Inflammatory macrophage treated with lipopolysaccharide for 1 hour (primary cell): ENCODE measurements around the gene PRDM15.

Source experiments
- DNase-seq, 2 donors: peaks; one replicate each; pipeline ENCODE4 v3.0.0-alpha.2; 2020 to 2022

Gene PRDM15

DNA sequence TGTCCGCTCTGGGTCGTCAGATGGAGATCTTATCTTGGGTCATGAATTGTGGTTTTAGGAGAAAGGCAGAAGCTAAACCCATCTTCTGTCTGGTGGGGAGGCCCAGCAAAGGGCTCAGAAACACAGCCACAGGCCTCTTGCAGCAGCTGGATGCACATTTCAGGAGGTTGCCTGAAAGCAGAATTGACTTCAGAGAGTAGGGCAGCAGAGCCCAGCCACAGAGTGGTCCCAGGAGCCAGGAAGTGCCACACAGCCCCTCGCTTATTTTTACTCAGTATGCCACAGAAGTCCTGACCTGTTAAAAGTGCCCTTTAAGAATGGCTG lies 104.0 kb downstream of the PRDM15 start:
- DNase-seq, result no peak

DNA sequence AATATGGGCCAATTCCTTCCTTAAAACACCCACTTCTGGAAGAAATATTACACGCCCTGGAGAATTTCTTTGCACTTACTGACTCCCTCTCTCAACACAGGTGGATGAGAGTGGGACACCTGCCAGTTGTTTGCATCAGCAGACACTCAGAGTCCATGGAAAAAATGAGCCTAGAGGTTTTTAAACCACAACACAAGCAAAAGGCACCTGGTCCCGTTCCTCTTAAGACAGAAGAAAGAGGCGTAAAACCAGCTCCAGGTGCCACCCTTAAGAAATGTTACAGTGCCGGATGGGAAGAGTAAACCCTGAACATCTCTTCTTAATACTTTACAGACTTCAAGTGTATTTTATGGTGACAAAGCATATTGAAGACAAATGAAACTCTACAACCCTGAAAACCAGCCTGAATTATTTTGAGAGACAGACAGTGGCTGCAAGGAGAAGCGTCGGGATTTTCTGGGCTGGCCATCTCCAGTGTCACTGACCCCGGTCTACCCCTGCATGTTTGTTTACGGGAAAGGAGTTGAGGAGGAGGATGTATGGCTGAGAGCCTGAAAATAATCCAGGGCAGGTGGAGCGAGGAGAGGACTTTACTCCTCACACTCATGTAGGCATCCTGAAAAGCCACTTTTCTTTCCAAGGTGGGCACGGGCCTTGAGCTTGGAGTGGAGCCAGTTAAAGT lies 104.5 kb downstream of the PRDM15 start:
- DNase-seq, result no peak

GRCh38 chr21:41772351-41773080 lies 106.6 kb downstream of the PRDM15 start:
- no peak for DNase-seq

GRCh38 chr21:41771625-41771945 lies 107.6 kb downstream of the PRDM15 start:
- DNase-seq, result no peak

DNA sequence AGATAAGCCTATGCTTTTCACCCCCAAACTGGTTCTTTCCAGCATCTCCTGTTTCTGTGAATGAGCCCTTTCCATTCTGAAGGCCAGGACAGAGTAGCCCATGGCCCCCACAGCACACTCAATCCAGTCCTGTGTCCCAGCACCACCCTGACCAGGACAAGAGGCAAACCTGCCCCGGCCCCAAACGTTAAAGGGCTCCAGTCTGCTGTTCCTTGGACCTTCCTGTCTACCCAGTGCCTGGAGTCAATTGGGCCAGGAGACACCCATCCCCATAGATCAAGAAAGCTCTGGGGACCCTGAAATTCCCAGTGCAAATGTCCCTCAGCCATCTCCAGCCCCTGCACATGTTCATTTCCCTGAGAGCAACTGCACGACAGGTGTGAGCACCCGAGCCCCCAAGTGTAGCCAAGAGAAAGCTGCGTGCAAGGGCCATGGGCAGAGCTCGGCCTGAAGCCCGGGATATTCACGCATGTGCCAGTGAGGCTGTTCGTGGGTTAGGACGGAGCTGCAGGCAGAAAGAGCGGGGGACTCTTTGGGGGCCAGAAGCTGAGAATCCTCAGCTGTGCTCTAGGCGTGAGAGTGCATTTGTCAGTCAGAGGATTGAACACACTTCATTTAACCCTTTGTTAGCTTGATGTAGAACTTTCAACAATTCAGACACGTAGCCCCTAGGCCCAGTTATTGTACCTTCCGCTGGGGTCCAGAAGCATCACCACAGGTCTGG lies 108.1 kb downstream of the PRDM15 start:
- DNase-seq, result no peak

GRCh38 chr21:41769933-41770332 lies 109.2 kb downstream of the PRDM15 start:
- DNase-seq, result no peak

- DNase-seq, result no peak
Observed at GRCh38 chr21:41769521-41769920, 109.6 kb downstream of the PRDM15 start.

DNA sequence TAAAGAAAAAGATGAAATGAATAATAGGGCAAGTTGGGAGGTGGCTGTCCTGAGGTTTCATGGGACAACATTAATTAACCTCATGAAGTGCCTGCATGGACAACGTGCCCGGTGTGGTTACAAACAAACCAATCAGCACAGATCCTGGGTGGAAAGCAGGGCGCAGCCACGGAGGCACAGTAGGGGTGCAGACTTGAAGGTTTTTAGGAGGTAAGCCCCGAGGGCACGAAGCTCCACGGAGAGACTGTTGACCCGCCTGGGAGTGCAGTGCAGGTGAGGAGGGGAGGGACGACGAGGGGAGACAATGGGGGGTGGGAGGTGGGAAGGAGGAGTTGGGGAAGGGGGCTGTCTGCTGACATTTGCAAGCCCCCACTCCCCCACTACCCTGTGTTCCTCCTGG lies 110.0 kb downstream of the PRDM15 start:
- no peak for DNase-seq

GRCh38 chr21:41768437-41769042 lies 110.6 kb downstream of the PRDM15 start:
- DNase-seq, result peak in 1 of 2 donors; percentile 33

- peak in 1 of 2 donors; percentile 5 for DNase-seq
Observed at GRCh38 chr21:41767606-41768436, 111.3 kb downstream of the PRDM15 start.

- peak in 1 of 2 donors; percentile 2 for DNase-seq
Observed at GRCh38 chr21:41766883-41767605, 112.1 kb downstream of the PRDM15 start, which contains the start of gene RIPK4. Gene RIPK4 (minus strand): TSS chr21:41767052. CDS start chr21:41767041, 11 bp downstream.

DNA sequence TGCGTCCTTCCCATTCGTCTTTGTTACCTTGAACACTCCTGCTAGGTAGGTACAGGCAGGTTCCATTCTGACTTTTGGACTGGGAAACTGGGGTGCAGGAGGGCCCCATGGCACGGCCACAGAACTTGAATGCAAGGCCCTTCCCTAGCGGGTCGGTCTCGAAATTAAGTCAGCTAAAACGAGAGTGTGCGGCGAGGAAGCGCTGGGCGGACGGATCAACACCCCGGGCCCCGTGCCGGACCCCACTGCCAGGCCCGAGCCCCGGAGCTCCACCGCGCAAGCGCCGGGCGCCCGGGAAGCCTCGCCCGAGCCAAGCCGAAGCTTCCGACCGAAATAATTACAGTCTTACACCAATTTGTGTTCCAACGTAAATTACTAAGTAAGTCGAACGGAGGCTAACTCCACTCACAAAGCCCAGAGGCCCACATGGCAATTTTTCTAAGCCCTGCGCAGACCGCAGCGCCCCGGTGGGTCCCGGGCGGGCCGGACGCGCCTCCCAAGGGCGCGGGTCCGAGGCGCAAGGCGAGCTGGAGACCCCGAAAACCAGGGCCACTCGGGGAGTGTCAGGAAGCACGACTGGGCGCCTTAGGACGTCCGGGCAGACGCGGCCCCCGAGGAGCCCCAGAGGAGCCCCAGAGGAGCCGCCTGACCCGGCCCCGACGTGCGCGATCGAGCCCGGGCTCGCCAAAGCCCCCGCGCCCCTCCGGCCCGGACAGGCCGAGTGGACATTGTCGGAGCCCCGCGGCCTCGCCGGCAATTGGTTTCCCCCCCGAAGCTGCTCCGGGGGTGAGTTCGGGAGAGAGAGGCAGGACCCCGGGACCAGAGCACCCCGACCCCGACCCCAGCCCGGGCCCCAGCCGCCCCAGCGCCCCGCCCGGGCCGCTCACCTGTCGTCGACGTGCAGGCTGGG lies 112.9 kb downstream of the PRDM15 start:
- DNase-seq, result no peak

DNA sequence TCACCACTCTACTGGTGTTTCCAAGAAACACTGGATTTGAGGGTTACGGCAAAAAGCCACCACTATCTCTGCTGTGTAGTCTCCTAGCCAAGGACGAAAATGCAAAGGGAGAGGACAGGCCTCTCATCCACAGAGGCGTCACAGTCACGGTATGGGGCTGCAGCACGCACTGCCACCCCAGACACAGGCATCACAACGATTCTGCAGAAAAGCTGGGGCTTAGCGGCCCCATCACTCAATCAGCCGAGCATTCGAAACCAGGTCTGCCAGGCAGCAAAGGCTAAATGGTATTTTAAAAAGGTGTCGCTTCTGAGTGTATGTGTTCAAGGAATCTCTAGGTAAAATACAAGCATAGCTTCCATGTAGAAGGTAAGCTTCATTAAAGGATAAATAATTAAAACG lies 113.7 kb downstream of the PRDM15 start:
- DNase-seq, result no peak

DNA sequence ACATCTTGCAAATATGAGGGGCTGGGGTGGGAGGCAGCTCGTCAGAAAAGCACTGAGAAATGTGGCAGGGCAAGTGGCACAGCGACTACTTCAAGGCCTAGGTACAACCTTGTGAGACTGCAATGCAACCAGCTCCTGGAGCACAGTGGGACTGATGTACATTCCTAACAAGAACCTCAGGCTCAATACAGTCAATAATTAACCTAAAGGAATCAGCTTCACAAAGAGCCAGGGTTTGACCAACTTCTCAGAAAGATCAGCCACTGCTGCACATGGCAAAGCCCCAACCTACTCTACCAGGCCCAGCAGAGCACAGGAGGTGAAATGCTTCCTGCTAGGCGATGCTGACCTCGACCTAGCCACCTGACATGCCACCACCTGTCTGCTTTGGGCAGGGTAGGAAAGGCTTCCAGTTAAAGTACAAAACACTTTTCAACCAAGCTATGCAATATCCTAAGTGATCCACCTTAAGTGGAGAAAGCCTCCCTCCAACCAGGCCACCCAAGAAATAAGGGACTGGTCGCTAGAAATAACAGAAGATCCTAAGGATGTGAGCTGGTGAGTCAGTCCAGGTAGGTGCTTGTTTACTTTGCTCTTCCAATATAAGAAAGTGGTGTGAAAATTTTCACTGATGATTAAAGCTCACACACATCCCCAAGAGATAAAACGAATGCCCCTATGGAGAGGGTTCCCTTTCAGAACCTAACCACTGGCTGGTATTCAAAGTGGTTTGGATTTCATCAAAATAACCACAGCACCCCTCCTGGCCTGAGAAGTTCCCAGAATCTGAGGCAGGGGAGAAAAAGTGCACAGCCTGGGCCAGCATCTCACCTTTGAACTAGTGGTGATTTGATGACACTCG lies 114.4 kb downstream of the PRDM15 start:
- DNase-seq, result no peak

DNA sequence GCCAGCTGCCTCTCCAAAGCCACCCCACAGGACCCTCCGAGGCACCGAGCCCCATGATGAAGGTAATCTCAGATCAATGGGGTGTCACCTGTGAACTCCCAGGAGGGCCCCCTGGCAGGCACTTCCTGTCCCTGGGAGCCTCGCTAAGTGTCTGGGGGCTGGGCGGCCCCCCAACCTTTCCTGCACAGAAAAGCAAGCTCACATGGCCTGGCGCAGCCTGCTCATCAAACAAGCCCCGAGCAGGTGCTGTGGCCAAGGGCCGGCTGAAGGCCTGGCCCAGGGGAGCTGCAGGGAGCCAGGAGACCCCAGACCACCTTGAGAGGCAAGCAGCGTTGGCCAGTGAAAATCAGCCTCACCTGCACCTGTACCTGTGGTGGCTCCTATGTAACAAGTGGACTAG lies 115.1 kb downstream of the PRDM15 start:
- DNase-seq, result no peak

DNA sequence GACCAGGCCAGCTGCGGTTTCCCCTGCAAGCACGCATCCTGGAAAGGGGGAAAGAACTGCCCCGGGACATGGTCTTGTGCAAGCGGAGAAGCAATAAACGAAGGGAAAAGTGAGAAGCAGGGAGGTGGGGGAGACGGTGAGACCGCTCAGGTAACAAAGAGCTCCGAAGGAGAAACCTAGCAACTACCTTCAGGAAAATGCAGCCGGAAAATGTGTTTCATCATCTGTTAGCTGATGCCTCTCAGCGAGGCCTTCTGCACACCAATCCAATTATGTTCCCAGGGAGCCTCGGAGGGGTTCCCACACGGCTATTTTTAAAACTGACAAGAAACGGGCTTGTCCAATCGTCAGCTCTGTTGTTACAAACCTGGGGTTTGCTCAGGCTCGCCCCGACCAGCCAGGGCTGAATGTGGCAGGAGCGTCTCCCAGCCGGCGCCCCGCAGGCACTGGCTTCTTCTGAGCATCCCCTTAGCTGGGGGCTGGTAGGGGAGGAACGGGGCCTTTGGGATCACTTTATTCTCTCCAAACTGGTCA lies 115.7 kb downstream of the PRDM15 start:
- no peak for DNase-seq

DNA sequence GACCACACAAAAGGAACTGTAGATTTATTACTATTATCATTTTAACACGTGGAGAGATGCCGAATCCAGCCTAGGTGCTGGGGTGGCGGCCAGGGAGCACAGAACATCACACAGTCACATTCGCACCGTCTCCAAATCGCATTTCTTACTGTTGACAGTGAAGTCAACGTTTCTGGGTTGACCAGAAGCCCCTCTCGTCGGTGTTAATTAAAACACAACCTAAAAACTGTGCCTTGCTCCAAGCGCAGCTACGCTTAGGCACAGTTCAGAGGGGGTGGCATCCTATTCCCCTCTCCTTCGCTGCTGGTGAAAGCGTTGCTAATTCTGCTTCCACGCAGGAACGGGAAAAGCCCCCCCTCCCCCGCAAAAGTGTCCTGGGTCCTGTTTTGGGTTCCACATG lies 116.4 kb downstream of the PRDM15 start:
- DNase-seq, result no peak

DNA sequence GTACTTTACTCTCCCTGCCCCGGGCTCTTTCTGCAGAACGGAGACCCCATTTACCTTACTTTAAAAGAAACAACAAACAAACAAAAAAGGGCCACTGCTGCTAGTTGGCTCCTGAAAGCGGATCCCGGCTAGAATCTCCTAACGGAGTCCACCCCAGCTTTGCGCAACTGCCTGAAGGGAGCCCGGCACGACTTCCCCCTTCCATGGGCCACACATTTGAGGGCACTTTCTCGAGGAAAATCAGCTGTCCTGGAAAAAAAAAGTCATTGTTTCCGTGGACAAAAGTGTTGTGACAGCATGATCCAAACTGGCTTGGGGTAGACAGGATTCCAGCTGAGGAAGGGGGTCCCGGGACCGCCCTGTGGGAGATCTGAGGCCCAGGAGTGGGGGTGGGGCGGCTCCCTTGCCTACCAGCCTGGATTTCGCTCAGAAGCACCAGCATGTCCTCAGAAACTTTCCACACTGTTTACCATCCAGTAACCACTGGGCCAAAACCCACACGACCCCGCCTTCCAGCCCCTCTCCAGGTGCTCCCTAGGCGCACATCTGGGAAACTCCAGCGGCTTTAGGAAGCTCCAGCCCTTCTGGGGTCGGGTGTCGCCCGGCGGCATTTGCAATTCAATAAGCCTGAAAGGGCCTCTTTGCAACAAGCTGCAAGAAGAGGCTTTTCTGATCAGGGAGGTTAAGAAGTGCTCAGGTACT lies 117.1 kb downstream of the PRDM15 start:
- peak; percentile 70 to 86 for DNase-seq
